GM21723 (cell line): ENCODE data around the gene IL26.
"Not testable (repeated sequence)": the region's sequence is repeated elsewhere in the genome, so short reads cannot be mapped to it uniquely, and the experiment has no call there.

Experiments
- ATAC-seq: cut with Tn5 transposase; IDR thresholded peaks from one replicate; pipeline ENCODE4 v1.9.1; 2021; ENCODE audit warnings: mild to moderate bottlenecking, moderate library complexity; ENCODE audit not compliant: unreplicated experiment

The IL26 gene

GRCh38 chr12:68240975-68241374 is 15.4 kb upstream of the IL26 start:
- peak; percentile 90 for ATAC-seq

DNA sequence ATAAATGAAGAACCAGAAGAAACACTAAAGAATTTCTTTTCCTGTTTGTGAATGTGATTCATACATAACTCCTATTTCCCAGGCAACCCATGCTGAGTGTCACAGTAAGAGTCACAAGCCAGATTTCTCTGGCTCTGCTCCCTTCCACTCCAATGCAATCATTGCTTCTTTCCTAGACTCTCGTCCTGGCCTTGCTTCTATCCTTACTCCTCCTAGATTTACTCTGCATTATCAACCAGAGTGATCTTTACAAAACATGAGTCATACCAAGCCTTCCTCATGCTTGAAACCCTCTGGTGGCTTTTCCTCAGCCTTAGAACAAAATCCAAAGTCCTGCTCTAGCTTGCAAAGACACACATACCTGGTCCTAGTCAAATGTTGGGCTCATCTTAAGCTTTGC is 14.5 kb upstream of the IL26 start:
- no peak for ATAC-seq

GRCh38 chr12:68239309-68239982 is 13.8 kb upstream of the IL26 start:
- no peak for ATAC-seq

GRCh38 chr12:68237619-68238018 is 12.0 kb upstream of the IL26 start:
- no peak for ATAC-seq

DNA sequence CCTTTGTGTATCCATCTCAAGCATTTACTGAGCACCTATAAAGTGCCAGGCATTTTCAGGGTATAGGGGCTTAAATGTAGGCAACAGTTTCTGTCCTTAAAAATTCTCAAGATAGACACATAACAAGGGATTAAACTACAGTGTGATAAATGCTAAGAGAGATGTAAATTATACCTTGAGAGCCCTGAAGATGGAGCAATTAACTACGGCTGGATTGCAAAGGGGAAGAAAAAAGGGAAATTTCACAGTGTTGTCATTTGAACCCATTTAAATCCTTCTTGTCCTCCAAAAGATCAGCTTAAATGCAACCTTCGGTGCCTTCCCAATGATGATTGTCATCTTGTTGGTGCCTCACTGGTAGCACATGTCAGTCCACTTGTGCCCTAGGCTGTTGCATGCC is 11.5 kb upstream of the IL26 start:
- no peak for ATAC-seq

DNA sequence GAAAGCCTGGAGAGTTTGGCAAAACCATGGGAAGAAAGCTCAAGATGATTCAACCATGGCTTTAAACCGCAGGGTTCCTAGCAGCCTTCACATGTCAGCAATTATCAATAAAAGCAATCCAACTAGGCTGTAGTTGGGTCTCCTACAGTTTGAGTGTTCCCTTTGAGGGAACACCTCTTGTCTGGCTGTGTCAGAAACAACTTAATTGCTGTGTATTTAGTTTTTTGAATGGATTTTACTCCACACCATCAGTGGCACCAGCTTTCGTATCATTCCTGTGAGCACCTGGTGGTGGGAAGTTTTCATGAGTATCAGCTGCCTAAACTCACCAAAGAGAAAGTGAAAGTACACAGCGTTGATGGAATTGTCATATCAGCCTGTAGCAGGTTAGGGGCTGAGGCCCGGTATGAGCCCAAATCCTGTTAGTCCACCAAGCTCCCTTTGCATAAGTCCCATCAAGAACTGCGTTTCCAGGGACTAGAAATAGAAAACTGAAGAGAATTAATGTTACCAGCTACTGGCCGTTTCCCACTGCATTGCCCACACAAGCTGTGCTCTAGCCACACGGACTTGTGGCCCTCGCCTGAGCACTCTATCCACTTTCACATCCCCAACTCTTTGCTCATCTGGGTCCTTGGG is 10.9 kb upstream of the IL26 start:
- ATAC-seq = peak; percentile 74

DNA sequence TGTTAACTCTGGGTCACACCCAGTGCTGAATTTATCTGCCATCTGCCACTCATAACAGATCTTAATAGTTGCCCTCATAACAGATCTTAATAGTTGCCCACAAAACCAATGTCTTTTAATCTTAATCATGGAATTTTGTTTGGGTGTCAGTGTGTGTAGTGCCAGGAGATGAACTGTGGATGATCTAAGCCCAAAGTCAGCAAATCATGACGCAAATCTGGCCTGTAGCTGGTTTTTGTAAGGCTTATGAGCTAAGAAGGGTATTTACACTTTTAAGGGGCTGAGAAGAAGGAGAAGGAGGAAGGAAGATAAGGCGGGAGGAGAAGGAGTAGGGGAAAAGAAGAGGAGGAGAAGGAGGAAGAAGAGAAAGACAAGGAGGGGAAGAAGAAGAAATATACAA is 10.0 kb upstream of the IL26 start:
- ATAC-seq = no peak

DNA sequence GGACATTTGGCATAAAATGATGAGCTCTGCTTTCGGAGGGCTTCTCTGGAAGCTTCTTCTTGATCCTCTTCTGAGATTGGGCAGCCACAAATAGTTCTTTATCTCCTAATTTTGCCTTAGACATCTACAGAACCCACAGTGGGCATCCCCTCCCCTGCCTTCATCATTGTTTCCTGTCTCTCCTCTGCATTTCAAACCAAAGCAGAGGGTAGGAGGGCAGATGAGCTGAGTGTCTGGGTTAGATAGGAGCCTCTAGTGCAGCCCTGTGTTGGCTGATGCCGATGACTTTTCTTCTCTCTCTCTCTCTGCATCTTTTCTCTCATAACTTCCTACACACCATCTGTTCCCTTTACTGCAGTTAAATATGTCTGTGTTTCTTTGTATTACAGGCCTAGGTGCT is 8.5 kb upstream of the IL26 start:
- no peak for ATAC-seq

GRCh38 chr12:68233498-68233897 is 7.9 kb upstream of the IL26 start:
- ATAC-seq = no peak

DNA sequence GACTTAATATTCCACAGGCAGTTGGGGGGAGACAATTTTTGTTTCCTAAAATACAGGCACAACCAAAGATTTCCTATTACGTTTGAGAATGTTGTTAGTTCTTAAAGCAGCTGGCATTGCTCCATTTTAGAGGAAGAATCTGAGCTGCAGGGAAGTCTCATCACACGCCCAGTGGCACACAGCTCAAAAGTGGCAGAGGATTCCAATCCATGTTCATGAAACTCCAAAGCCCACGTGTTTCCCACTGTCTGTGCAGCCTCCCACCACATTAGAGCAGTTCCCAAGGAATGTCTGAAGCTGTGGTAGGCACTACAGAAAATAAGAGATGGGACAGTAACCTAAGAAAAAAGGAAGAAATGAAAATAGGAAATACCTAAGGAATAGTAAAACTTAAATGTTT is 6.1 kb upstream of the IL26 start:
- ATAC-seq = no peak

DNA sequence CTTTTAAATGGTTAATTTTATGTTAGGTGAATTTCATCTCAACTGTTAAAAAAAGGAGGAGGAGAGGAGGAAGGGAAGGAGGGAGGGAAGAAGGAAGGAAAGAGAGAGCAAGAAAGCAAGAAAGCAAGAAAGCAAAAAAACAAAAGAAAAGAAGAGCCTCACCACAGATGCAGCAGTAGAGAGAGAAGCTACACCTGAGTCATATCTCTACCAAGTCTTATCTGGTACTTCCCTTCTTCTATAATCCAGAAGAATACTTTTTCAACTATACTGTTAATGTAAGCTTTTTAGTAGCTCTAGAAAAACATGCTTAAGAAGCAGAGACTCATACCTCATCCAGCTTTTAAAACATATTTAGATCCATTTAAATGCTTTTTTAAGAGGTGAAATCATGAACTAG is 5.6 kb upstream of the IL26 start:
- no peak for ATAC-seq

DNA sequence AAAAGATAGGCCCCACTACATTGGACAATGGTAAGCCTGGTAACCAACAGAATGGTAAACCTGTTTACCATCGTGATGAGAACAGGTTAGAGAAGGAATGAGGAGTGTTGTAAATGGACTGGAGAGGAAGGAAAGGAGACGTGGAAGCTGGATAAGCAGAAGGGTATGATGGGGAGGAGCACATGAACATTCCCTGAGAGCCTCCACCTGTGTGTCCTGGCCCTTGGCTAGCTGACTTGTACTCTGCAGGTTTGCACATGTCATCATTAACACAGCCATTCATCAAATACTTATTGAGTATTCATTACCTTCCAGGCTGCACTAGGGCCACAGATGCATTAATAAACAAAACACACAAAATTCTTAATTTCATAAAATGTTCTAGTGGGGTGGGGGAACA is 4.3 kb upstream of the IL26 start:
- no peak for ATAC-seq

- ATAC-seq = no peak
Observed at GRCh38 chr12:68227356-68227755, 1.7 kb upstream of the IL26 start.

- no peak for ATAC-seq
Observed at GRCh38 chr12:68224613-68225285, 861 bp downstream of the IL26 start.

- ATAC-seq = peak; percentile 97
Observed at GRCh38 chr12:68223067-68223747, 2.4 kb downstream of the IL26 start.

DNA sequence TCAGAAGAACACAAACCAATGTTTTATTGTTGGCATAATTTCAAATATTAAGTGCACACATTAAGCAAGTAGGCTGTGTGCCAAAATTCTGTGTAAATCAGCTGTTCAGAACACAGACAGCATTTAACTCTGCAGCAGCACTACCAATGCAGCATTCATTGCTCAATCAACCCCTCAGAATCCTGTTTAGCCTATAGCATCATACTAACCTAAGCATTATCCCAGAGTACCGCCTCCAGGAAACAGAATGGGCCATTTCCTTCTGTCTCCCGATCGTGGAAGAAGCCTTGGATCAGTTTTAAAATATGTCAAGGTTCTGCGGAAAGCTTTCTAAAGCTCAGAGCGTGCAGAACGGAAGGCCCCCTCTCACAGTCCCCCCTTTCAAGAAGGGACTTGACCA is 3.3 kb downstream of the IL26 start:
- ATAC-seq = no peak

- no peak for ATAC-seq
Observed at GRCh38 chr12:68221497-68221896, 4.1 kb downstream of the IL26 start.

DNA sequence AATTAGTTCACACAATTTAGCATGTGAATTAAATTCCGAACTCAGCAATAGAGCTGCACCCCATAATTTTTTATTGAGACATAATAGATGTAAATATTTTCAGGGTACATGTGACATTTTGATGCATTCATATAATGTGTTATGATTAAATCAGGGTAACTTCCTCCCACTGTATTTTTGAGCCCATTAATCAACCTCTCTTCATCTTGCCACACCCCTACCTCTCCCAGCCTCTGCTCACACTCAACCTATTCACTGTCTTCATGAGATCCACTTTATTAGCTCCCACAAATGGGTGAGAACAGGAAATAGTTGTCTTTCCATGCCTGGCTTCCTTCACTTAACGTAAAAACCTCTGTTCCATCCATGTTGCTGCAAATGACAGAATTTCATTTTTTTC is 14.7 kb downstream of the IL26 start:
- ATAC-seq = no peak

GRCh38 chr12:68209048-68209728 is 16.4 kb downstream of the IL26 start:
- ATAC-seq = not testable (repeated sequence)

- no peak for ATAC-seq
Observed at GRCh38 chr12:68207276-68207675, 18.3 kb downstream of the IL26 start.

DNA sequence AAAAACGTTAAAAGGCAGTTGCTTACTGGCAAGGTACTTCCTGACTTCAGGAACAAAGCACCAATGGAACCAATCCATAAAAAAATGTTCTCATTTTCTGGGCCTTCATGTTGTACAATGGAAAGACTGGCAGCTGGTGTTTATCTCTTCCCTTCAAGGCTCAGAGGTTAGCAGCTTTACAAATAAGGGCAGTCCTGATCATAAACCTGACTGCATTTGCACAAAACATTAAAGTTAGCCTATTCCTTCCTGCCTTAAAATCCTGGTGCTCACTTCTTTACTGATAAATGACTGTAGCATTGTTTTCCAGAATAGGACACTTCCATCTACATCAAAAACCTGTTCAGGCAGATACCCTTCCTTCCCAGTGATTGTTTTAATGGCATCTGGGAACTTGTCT is 19.2 kb downstream of the IL26 start:
- ATAC-seq = no peak
